HepG2 (cell line): ENCODE measurements around the gene INSIG2. TPM values are rescaled to one million over a fixed set of nuclear protein-coding genes. Genes with fewer than 3 reads are reported as not detected.

Source experiments
- ASH2L ChIP-seq: fragments of 300-600, 200-600 bp; sonication (generic); IDR thresholded peaks from 2 replicates; pipeline ENCODE4 v1.7.0; 2017; ENCODE audit warnings: low read depth, mild to moderate bottlenecking, moderate library complexity, mixed read lengths, low read length; ENCODE audit not compliant: insufficient read length
- CBX1 ChIP-seq: IDR thresholded peaks from one replicate; pipeline ENCODE4 v1.6.1; 2016; ENCODE audit warnings: antibody characterized with exemption, low read depth
- ELF1 ChIP-seq: sonication (generic); formaldehyde crosslinking; IDR thresholded peaks from 2 replicates; pipeline ENCODE4 v1.4.0; 2020; ENCODE audit warnings: missing genetic modification reagents
- GTF3A ChIP-seq: sonication (generic); formaldehyde crosslinking; conservative IDR thresholded peaks from 2 replicates; pipeline ENCODE4 v1.4.0; 2020; ENCODE audit warnings: mild to moderate bottlenecking, missing genetic modification reagents
- HCFC1 ChIP-seq: fragments of 150-350 bp; IDR thresholded peaks from 2 replicates; pipeline ENCODE4 v1.6.1; 2014; ENCODE audit warnings: low read depth, low read length
- JUNB ChIP-seq: sonication (generic); formaldehyde crosslinking; IDR thresholded peaks from 2 replicates; pipeline ENCODE4 v1.8.0; 2022; ENCODE audit warnings: missing genetic modification reagents, mild to moderate bottlenecking, borderline replicate concordance
- KAT7 ChIP-seq: IDR thresholded peaks from 2 replicates; pipeline ENCODE4 v1.6.1; 2018; ENCODE audit warnings: borderline replicate concordance, missing compliant biosample characterization
- MIXL1 ChIP-seq: IDR thresholded peaks from 2 replicates; pipeline ENCODE4 v1.6.1; 2016
- NFYC ChIP-seq: IDR thresholded peaks from 2 replicates; pipeline ENCODE4 v1.6.1; 2016; ENCODE audit warnings: missing genetic modification reagents, missing compliant biosample characterization
- PITX1 ChIP-seq: sonication (generic); formaldehyde crosslinking; IDR thresholded peaks from 2 replicates; pipeline ENCODE4 v1.5.1; 2020; ENCODE audit warnings: mild to moderate bottlenecking, missing genetic modification reagents
- POLR2AphosphoS5 ChIP-seq: IDR thresholded peaks from 2 replicates; pipeline ENCODE4 v1.6.1; 2012; ENCODE audit warnings: low read depth, low read length
- RORA ChIP-seq: sonication (generic); formaldehyde crosslinking; IDR thresholded peaks from 2 replicates; pipeline ENCODE4 v1.5.0; 2020; ENCODE audit warnings: mild to moderate bottlenecking, missing genetic modification reagents, moderate library complexity
- SCMH1 ChIP-seq: sonication (generic); formaldehyde crosslinking; IDR thresholded peaks from 2 replicates; pipeline ENCODE4 v1.9.0; 2021; ENCODE audit warnings: missing genetic modification reagents, mild to moderate bottlenecking, borderline replicate concordance
- SMARCE1 ChIP-seq: fragments of 450-650 bp; IDR thresholded peaks from 2 replicates; pipeline ENCODE4 v1.6.1; 2017; ENCODE audit warnings: borderline replicate concordance
- SMC3 ChIP-seq: IDR thresholded peaks from 2 replicates; pipeline ENCODE4 v1.6.1; 2011; ENCODE audit warnings: low read length, improper control_type of control experiment
- ZNF263 ChIP-seq: sonication (generic); formaldehyde crosslinking; IDR thresholded peaks from 2 replicates; pipeline ENCODE4 v1.4.0; 2020; ENCODE audit warnings: missing genetic modification reagents
- ZNF292 ChIP-seq: sonication (generic); formaldehyde crosslinking; IDR thresholded peaks from 2 replicates; pipeline ENCODE4 v1.8.1; 2022; ENCODE audit warnings: mild to moderate bottlenecking, low read depth, missing genetic modification reagents, borderline replicate concordance
- ZNF780A ChIP-seq: sonication (generic); formaldehyde crosslinking; IDR thresholded peaks from 2 replicates; pipeline ENCODE4 v1.8.0; 2022; ENCODE audit warnings: mild to moderate bottlenecking, missing genetic modification reagents, moderate library complexity
- polyA plus RNA-seq, 8 experiments: library from polyadenylated mRNA; depleted of rRNA in 3 of 8; stranded (reverse) in 7 of 8; unstranded in 1 of 8; fragments of >200 nt; fragmentation: Illumina TruSeq in 4 of 8; extraction: Trizol in 4 of 8; gene quantifications; 2 replicates each; pipeline versions ENCODE4 v1.2.1 to v1.2.3, GENCODE V29; 2011 to 2016; ENCODE audit warnings: low read depth in 4 of 8, missing spikeins in 1 of 8, mixed read lengths in 1 of 8; ENCODE audit not compliant: insufficient read depth in 1 of 8
- total RNA-seq, 5 experiments: library from RNA; depleted of rRNA; stranded (reverse); fragments of >200 nt; fragmentation: Illumina TruSeq; extraction: Trizol; gene quantifications; 2 replicates each; pipeline ENCODE4 v1.2.3, GENCODE V29; 2016; ENCODE audit warnings: low read depth in 1 of 5
- TF ChIP-seq, protein P1 (sequence below): sonication (generic); formaldehyde crosslinking; IDR thresholded peaks from 2 replicates; pipeline ENCODE4 v1.4.0; 2020; ENCODE audit warnings: mild to moderate bottlenecking, missing genetic modification reagents
- TF ChIP-seq, protein P2 (sequence below): sonication (generic); formaldehyde crosslinking; IDR thresholded peaks from 2 replicates; pipeline ENCODE4 v1.5.1; 2020; ENCODE audit warnings: missing genetic modification reagents, mild to moderate bottlenecking, borderline replicate concordance
- TF ChIP-seq, protein P3 (sequence below): sonication (generic); formaldehyde crosslinking; IDR thresholded peaks from 2 replicates; pipeline ENCODE4 v1.5.0; 2020; ENCODE audit warnings: mild to moderate bottlenecking, low read depth, missing genetic modification reagents, borderline replicate concordance

The INSIG2 gene
- total and polyA plus RNA-seq, 2 of the 13 experiments (the other 11 are each of a cell fraction or from before 2014, with no cell fraction given): 73.5 to 481 TPM

DNA sequence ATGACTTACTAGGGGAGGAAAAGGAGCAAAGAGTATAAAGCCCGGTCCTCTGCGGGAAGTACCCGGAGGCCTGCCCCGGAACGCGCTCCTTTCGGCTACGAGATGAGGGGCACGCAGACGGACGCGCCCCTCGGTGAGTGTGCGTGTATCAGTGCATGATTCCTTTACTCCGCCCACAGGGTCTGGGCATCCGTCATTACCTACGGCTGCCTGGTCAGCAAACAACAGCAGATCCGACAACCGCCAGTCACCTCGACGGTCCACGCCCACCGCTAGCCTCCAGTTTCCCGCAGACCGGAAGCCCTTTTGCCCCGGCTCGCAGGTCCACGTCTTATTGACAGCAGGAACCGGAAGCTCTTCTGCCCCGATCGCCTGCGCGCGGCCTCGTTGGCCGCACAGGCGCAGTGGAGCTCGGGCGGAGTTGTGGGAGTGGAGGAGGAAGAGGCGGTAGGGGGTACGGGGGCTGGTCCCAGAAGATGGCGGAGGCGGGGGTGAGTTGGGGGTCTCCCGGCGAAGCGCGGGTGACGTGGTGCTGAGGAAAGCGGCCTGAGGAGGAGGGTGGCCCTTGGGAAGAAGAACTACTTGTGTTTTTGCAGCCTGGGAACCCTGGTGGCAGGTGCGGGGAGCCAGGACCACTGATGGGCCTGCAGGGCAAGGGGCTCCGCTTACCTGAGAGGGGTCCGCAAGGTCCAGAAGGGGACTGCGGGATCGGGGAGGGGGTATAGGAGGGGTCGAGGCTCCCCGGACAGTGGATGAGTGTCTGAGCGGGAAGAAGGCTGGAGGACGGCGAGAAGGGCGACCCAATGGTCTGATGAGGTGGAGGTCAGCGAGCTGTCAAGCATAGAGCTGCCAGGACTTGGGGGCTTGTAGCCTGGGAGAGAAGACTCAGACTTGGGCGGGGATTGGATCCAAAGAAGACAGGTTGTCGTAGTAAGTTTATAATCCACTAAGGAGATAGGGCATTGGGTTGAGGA, at the start of gene INSIG2 (continued):
- TF ChIP-seq, protein P1, sequence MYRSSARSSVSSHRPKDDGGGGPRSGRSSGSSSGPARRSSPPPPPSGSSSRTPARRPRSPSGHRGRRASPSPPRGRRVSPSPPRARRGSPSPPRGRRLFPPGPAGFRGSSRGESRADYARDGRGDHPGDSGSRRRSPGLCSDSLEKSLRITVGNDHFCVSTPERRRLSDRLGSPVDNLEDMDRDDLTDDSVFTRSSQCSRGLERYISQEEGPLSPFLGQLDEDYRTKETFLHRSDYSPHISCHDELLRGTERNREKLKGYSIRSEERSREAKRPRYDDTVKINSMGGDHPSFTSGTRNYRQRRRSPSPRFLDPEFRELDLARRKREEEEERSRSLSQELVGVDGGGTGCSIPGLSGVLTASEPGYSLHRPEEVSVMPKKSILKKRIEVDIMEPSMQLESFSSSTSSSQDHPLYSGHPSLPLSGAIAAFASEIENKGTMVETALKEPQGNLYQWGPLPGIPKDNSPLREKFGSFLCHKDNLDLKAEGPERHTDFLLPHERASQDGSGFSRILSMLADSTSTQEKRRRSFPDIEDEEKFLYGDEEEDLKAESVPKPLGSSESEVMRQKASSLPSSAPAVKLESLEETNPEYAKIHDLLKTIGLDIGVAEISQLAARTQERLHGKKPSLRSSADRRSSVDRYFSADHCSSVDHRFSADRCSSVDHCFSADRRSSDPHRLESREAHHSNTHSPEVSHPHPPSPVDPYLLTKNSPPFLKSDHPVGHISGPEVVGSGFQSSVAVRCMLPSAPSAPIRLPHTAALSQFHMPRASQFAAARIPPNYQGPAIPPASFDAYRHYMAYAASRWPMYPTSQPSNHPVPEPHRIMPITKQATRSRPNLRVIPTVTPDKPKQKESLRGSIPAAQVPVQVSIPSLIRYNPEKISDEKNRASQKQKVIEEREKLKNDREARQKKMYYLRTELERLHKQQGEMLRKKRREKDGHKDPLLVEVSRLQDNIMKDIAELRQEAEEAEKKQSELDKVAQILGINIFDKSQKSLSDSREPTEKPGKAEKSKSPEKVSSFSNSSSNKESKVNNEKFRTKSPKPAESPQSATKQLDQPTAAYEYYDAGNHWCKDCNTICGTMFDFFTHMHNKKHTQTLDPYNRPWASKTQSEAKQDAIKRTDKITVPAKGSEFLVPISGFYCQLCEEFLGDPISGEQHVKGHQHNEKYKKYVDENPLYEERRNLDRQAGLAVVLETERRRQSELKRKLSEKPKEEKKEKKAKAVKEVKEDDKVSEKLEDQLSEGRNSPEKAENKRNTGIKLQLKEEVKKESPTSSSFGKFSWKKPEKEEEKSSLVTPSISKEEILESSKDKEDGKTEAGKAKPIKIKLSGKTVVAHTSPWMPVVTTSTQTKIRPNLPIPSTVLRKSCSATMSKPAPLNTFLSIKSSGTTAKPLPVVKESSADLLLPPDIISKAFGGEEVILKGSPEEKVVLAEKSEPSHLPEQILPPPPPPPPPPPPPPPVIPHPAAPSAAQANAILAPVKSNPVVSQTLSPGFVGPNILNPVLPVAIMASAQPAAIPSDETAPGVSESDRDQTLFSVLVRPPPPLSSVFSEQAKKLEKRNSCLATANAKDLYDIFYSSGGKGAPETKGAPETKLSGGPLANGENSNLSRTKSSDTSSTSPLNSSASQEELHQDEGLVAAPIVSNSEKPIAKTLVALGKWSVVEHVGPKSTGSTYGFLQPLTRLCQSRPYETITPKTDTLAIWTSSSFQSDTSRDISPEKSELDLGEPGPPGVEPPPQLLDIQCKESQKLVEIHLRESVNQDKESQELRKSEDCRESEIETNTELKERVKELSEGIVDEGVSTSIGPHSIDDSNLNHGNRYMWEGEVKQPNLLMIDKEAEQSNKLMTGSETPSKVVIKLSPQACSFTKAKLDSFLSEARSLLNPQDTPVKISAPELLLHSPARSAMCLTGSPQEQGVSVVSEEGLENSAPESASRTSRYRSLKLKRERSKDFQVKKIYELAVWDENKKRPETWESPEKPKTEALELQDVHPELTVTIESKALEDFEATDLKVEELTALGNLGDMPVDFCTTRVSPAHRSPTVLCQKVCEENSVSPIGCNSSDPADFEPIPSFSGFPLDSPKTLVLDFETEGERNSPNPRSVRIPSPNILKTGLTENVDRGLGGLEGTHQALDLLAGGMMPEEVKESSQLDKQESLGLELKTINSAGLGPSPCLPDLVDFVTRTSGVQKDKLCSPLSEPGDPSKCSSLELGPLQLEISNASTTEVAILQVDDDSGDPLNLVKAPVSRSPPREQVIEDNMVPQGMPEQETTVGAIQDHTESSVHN (CRISPR knock-in tag): no peak
- TF ChIP-seq ZNF263 (CRISPR knock-in tag): peak; percentile 12; the same call in 1 of the 2 replicates
- no peak for TF ChIP-seq CBX1
- no peak for TF ChIP-seq JUNB (CRISPR knock-in tag)
- peak; percentile 79 for TF ChIP-seq ASH2L
- TF ChIP-seq SMARCE1: no peak
- peak; percentile 90 for TF ChIP-seq HCFC1
- TF ChIP-seq ZNF292 (CRISPR knock-in tag): peak; percentile 78
- no peak for TF ChIP-seq SMC3
- TF ChIP-seq, protein P2, sequence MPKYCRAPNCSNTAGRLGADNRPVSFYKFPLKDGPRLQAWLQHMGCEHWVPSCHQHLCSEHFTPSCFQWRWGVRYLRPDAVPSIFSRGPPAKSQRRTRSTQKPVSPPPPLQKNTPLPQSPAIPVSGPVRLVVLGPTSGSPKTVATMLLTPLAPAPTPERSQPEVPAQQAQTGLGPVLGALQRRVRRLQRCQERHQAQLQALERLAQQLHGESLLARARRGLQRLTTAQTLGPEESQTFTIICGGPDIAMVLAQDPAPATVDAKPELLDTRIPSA (CRISPR knock-in tag): no peak
- TF ChIP-seq PITX1 (CRISPR knock-in tag): peak; percentile 82
- no peak for TF ChIP-seq SCMH1
- TF ChIP-seq, protein P3, sequence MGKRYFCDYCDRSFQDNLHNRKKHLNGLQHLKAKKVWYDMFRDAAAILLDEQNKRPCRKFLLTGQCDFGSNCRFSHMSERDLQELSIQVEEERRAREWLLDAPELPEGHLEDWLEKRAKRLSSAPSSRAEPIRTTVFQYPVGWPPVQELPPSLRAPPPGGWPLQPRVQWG (CRISPR knock-in tag): no peak
- 0 out of 2 replicates have a peak, but pooled peaks have one; percentile 56 for TF ChIP-seq NFYC (CRISPR knock-in tag)
- TF ChIP-seq GTF3A: no peak; the same call in 1 of the 2 replicates
- TF ChIP-seq KAT7: no peak; the same call in 1 of the 2 replicates
- TF ChIP-seq RORA (CRISPR knock-in tag): no peak; the same call in 1 of the 2 replicates
- peak; percentile 95 for TF ChIP-seq POLR2AphosphoS5
- peak; percentile 92 for TF ChIP-seq ELF1 (CRISPR knock-in tag)
- no peak for TF ChIP-seq ZNF780A (CRISPR knock-in tag)
- TF ChIP-seq MIXL1 (CRISPR knock-in tag): peak; percentile 69; the same call in 1 of the 2 replicates
